HG03095 (cell line): ENCODE data around the gene SYTL1.

Experiments
- ATAC-seq: cut with Tn5 transposase; IDR thresholded peaks from one replicate; pipeline ENCODE4 v1.9.1; 2021; ENCODE audit warnings: moderate library complexity; ENCODE audit not compliant: unreplicated experiment

SYTL1 gene

DNA sequence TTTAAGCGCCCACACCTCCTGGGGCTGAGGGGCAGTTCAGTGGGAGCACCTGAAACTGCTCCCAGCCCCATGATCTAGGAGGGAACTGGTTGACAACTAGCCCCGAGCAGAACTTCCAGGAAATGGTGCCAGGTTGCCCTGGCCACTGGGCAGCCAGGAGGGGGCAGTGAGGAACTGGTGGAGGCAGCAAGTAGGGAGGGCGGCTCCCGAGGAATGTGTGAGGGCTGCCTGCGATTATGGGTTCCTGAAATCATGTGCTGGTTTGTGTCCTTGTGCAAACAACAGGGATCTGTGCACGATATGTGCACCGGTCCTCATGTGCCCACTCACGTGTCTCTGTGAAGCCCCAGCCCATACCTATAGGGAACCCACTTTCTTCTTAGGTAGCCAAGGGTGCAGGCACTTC is 60.5 kb downstream of the SYTL1 start:
- ATAC-seq = no peak

DNA sequence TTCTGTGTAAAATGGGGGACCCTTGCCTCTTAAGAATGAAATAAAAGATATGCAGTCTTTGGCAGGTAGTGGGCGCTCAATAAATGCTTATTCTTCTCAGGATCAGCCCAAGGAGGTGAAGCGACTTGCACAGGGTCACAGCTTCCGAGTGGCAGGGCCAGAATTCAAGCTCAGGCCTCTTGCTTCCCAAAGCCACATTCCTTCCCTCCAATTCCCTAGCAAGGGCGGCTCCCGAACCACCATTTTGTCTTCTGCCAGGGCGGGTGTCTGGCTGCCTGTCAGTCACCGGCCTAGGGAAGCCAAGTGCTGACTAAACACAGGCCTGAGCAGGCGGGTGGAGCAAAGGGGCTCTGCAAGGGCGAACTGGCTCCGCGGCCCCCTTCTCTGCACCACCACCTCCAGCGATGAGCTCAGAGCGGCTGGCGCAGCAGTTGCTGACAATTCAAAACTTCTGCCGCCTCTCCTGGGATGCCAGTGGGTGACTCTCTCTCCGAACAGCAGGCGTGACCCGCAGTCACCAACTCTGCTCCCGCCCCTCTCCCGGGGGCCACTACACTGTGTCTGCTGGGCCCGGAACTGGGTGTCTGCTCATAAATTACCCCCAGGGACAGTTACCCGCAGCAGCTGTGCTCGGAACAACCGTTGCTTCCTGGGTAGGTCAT is 61.4 kb downstream of the SYTL1 start:
- no peak for ATAC-seq
